ENCODE measurements around the gene IFT57.
A peak's percentile ranks its signal among the peaks of the same experiment; 100 is the strongest.
"Not testable (repeated sequence)": the region's sequence is repeated elsewhere in the genome, so short reads cannot be mapped to it uniquely, and the experiment has no call there.

The IFT57 gene

GRCh38 chr3:108221911-108222852, at the start of gene IFT57:
TSS of gene IFT57 (minus strand) at chr3:108222424. CDS start at chr3:108222322, 102 bp downstream.
- DNase-seq: peak; percentile 96 to 98 (median 97)

GRCh38 chr3:108271626-108272025, 49.4 kb upstream of the IFT57 start:
- no peak for DNase-seq

GRCh38 chr3:108268235-108268634, 46.0 kb upstream of the IFT57 start:
- DNase-seq: peak in 1 of 3 donors; percentile 5

- not testable (repeated sequence) for DNase-seq
Measured at GRCh38 chr3:108264534-108265298, 42.5 kb upstream of the IFT57 start.

- DNase-seq: no peak
Measured at GRCh38 chr3:108255131-108255530, 32.9 kb upstream of the IFT57 start.

- no peak for DNase-seq
Measured at GRCh38 chr3:108251844-108252243, 29.6 kb upstream of the IFT57 start.

GRCh38 chr3:108251265-108251664, 29.0 kb upstream of the IFT57 start:
- no peak for DNase-seq

- DNase-seq: no peak
Measured at GRCh38 chr3:108250626-108251025, 28.4 kb upstream of the IFT57 start.

- no peak for DNase-seq
Measured at GRCh38 chr3:108243243-108243642, 21.0 kb upstream of the IFT57 start.

- DNase-seq: no peak
Measured at GRCh38 chr3:108242776-108243175, 20.6 kb upstream of the IFT57 start.

GRCh38 chr3:108241721-108242120, 19.5 kb upstream of the IFT57 start:
- DNase-seq: no peak

GRCh38 chr3:108241146-108241545, 18.9 kb upstream of the IFT57 start:
- DNase-seq: no peak

GRCh38 chr3:108239082-108239481, 16.9 kb upstream of the IFT57 start:
- no peak for DNase-seq

- no peak for DNase-seq
Measured at GRCh38 chr3:108235290-108235689, 13.1 kb upstream of the IFT57 start.

GRCh38 chr3:108234387-108234957, 12.2 kb upstream of the IFT57 start:
- no peak for DNase-seq

GRCh38 chr3:108228286-108228685, 6.1 kb upstream of the IFT57 start:
- no peak for DNase-seq

GRCh38 chr3:108227131-108227530, 4.9 kb upstream of the IFT57 start:
- DNase-seq: no peak

- DNase-seq: no peak
Measured at GRCh38 chr3:108225221-108225620, 3.0 kb upstream of the IFT57 start.

- DNase-seq: peak; percentile 51 to 74 (median 72)
Measured at GRCh38 chr3:108223928-108224327, 1.7 kb upstream of the IFT57 start.

- DNase-seq: peak in 1 of 3 donors; percentile 14
Measured at GRCh38 chr3:108222853-108223565, 785 bp upstream of the IFT57 start.

GRCh38 chr3:108221393-108221792, 831 bp downstream of the IFT57 start:
- DNase-seq: no peak

- DNase-seq: no peak
Measured at GRCh38 chr3:108219336-108219735, 2.9 kb downstream of the IFT57 start.

GRCh38 chr3:108218811-108219210, 3.4 kb downstream of the IFT57 start:
- no peak for DNase-seq

Data from suppressor macrophage treated with lipopolysaccharide for 1 hour (primary cell).